ENCODE measurements around the gene KIR3DL1. TPM values are rescaled to one million over a fixed set of nuclear protein-coding genes. Genes with fewer than 3 reads are reported as not detected.
"Not testable (repeated sequence)": the region's sequence is repeated elsewhere in the genome, so short reads cannot be mapped to it uniquely, and the experiment has no call there.

The KIR3DL1 gene
- total and polyA plus RNA-seq, 2 donors (not counting 1 experiment from before 2014, with no cell fraction given): not detected

- 88% methylated on average over 12 of the region's 15 CpGs for WGBS (ENCODE audit: insufficient coverage)
- CTCF ChIA-PET: no interaction called here
Measured at GRCh38 chr19:54817670-54818536, 1.6 kb downstream of the KIR3DL1 start.

DNA sequence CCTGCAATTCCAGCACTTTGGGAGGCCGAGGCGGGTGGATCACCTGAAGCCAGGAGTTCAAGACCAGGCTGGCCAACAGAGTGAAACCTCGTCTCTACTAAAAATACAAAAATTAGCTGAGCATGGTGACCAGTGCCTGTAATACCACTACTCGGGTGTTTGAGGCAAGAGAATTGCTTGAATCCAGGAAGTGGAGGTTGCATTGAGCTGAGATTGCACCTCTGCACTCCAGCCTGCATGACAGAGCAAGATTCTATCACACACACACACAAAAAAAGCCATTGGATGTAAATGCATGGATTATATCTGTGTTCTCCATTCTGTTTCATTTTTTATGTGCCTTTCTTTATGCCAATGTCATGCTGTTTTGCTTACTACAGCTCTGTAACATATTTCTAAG lies 8.1 kb downstream of the KIR3DL1 start:
- H3K27ac Mint-ChIP-seq; H3K4me1 ChIP-seq (ENCODE audit: control insufficient read depth in 2 of 2, insufficient read depth in 2 of 2, low read length in 2 of 2); H3K4me3 Mint-ChIP-seq; POLR2A ChIA-PET; H2AFZ ChIP-seq (ENCODE audit: insufficient read depth, low read depth, low read length, poor library complexity, severe bottlenecking); H3K9me3 Mint-ChIP-seq (ENCODE audit: insufficient read depth); H3K9me3 ChIP-seq (ENCODE audit: control extremely low read depth in 1 of 3, control insufficient read depth in 2 of 3, insufficient read depth in 1 of 3, low read length in 2 of 3); H3K4me1 Mint-ChIP-seq; H3K27ac ChIP-seq (ENCODE audit: low read length in 2 of 2); CTCF ChIA-PET; H3K27me3 ChIP-seq (replicated peaks in 1 of 4; ENCODE audit: control extremely low read depth in 1 of 4, control insufficient read depth in 3 of 4, insufficient read depth in 4 of 4, low read length in 3 of 4); H3K9ac ChIP-seq (ENCODE audit: low read length); ATAC-seq (ENCODE audit: low read depth); H3K36me3 ChIP-seq (replicated peaks in 1 of 2; ENCODE audit: control extremely low read depth in 1 of 2, control insufficient read depth in 1 of 2, extremely low read depth in 1 of 2, insufficient read depth in 2 of 2, low read length in 1 of 2); H3K4me2 ChIP-seq (replicated peaks; ENCODE audit: low read depth, low read length, poor library complexity, severe bottlenecking); H3K4me3 ChIP-seq (ENCODE audit: control extremely low read depth in 1 of 5, extremely low read depth in 1 of 5, insufficient read depth in 1 of 5, low read depth in 2 of 5, low read length in 4 of 5); H3K79me2 ChIP-seq (ENCODE audit: control insufficient read depth, insufficient read depth, low read length); H4K20me1 ChIP-seq (ENCODE audit: control insufficient read depth, insufficient read depth, low read length, poor library complexity, severe bottlenecking); DNase-seq; intact Hi-C loops (cut with micrococcal nuclease): not testable (repeated sequence)
- H3K27me3 Mint-ChIP-seq: peaks cover 14% of the 10 kb centered on the region
- no CpG with 5 or more reads among the region's 4 CpGs for WGBS (ENCODE audit: insufficient coverage)

More at GRCh38 chr19:54817670-54818536, 1.6 kb downstream of the KIR3DL1 start:
- Histone ChIP-seq H3K4me1 (ENCODE audit: control insufficient read depth in 2 of 2, insufficient read depth in 2 of 2, low read length in 2 of 2) (no peaks in the 10 kb centered on the region), H3K9ac (ENCODE audit: low read length) (no peak overlapping the region), H4K20me1 (ENCODE audit: control insufficient read depth, insufficient read depth, low read length, poor library complexity, severe bottlenecking) (no peaks in the 10 kb centered on the region), H2AFZ (ENCODE audit: insufficient read depth, low read depth, low read length, poor library complexity, severe bottlenecking) (no peak overlapping the region), H3K9me3 (ENCODE audit: control extremely low read depth in 1 of 3, control insufficient read depth in 2 of 3, insufficient read depth in 1 of 3, low read length in 2 of 3) (no peaks in the 10 kb centered on the region), H3K27ac (ENCODE audit: low read length in 2 of 2) (no peak overlapping the region), H3K79me2 (ENCODE audit: control insufficient read depth, insufficient read depth, low read length) (no peaks in the 10 kb centered on the region), H3K27me3 (replicated peaks in 1 of 4; ENCODE audit: control extremely low read depth in 1 of 4, control insufficient read depth in 3 of 4, insufficient read depth in 4 of 4, low read length in 3 of 4) (peaks cover 0 to 4% (median 0%) of the 10 kb centered on the region in 4 experiments), H3K4me3 (ENCODE audit: control extremely low read depth in 1 of 5, extremely low read depth in 1 of 5, insufficient read depth in 1 of 5, low read depth in 2 of 5, low read length in 4 of 5) (no peak overlapping the region), H3K36me3 (replicated peaks in 1 of 2; ENCODE audit: control extremely low read depth in 1 of 2, control insufficient read depth in 1 of 2, extremely low read depth in 1 of 2, insufficient read depth in 2 of 2, low read length in 1 of 2) (no peaks in the 10 kb centered on the region), H3K4me2 (replicated peaks; ENCODE audit: low read depth, low read length, poor library complexity, severe bottlenecking) (no peak overlapping the region)
- ATAC-seq (ENCODE audit: low read depth) (no peak), DNase-seq (no peak)
- Mint-ChIP-seq H3K4me1 (no peaks in the 10 kb centered on the region), H3K9me3 (ENCODE audit: insufficient read depth) (no peaks in the 10 kb centered on the region), H3K27me3 (peaks cover 9% of the 10 kb centered on the region), H3K4me3 (no peak overlapping the region), H3K27ac (no peak overlapping the region)
- intact Hi-C loops (cut with micrococcal nuclease): no loop called here
- TF ChIP-seq EZH2 (IDR thresholded peaks at IDR 0.05; ENCODE audit: borderline replicate concordance, insufficient read depth, low read depth, low read length, poor library complexity, severe bottlenecking) (no peak), CTCF (IDR thresholded peaks at IDR 0.05) (no peak)
- POLR2A ChIA-PET: no interaction called here

GRCh38 chr19:54825326-54825725 lies 9.1 kb downstream of the KIR3DL1 start:
- not testable (repeated sequence) for H3K4me2 ChIP-seq (replicated peaks; ENCODE audit: low read depth, low read length, poor library complexity, severe bottlenecking)

More at GRCh38 chr19:54825326-54825725, 9.1 kb downstream of the KIR3DL1 start:
- H3K27ac ChIP-seq (ENCODE audit: low read length in 2 of 2); H3K36me3 ChIP-seq (replicated peaks in 1 of 2; ENCODE audit: control extremely low read depth in 1 of 2, control insufficient read depth in 1 of 2, extremely low read depth in 1 of 2, insufficient read depth in 2 of 2, low read length in 1 of 2); H3K9ac ChIP-seq (ENCODE audit: low read length); intact Hi-C loops (cut with micrococcal nuclease); H3K9me3 Mint-ChIP-seq (ENCODE audit: insufficient read depth); H3K79me2 ChIP-seq (ENCODE audit: control insufficient read depth, insufficient read depth, low read length); H3K4me3 ChIP-seq (ENCODE audit: control extremely low read depth in 1 of 5, extremely low read depth in 1 of 5, insufficient read depth in 1 of 5, low read depth in 2 of 5, low read length in 4 of 5); ATAC-seq (ENCODE audit: low read depth); H3K4me1 Mint-ChIP-seq; POLR2A ChIA-PET; CTCF ChIA-PET; H3K27ac Mint-ChIP-seq; DNase-seq; H3K4me3 Mint-ChIP-seq; H4K20me1 ChIP-seq (ENCODE audit: control insufficient read depth, insufficient read depth, low read length, poor library complexity, severe bottlenecking); H2AFZ ChIP-seq (ENCODE audit: insufficient read depth, low read depth, low read length, poor library complexity, severe bottlenecking); H3K27me3 ChIP-seq (replicated peaks in 1 of 4; ENCODE audit: control extremely low read depth in 1 of 4, control insufficient read depth in 3 of 4, insufficient read depth in 4 of 4, low read length in 3 of 4); H3K9me3 ChIP-seq (ENCODE audit: control extremely low read depth in 1 of 3, control insufficient read depth in 2 of 3, insufficient read depth in 1 of 3, low read length in 2 of 3); H3K4me1 ChIP-seq (ENCODE audit: control insufficient read depth in 2 of 2, insufficient read depth in 2 of 2, low read length in 2 of 2): not testable (repeated sequence)
- peaks cover 14% of the 10 kb centered on the region for H3K27me3 Mint-ChIP-seq
- WGBS (ENCODE audit: insufficient coverage): 40% methylated on average over 4 of the region's 7 CpGs
